Activated gamma-delta T cell treated with anti-CD3 and anti-CD28 coated beads, Interleukin-2, amount 50 U/mL, for 16 hours (primary cell): Measurements from ENCODE around the gene SRC.

Source experiments
- DNase-seq: peaks from one replicate; pipeline ENCODE4 v3.0.0-alpha.2; 2020; ENCODE audit warnings: low read depth

SRC gene

DNA sequence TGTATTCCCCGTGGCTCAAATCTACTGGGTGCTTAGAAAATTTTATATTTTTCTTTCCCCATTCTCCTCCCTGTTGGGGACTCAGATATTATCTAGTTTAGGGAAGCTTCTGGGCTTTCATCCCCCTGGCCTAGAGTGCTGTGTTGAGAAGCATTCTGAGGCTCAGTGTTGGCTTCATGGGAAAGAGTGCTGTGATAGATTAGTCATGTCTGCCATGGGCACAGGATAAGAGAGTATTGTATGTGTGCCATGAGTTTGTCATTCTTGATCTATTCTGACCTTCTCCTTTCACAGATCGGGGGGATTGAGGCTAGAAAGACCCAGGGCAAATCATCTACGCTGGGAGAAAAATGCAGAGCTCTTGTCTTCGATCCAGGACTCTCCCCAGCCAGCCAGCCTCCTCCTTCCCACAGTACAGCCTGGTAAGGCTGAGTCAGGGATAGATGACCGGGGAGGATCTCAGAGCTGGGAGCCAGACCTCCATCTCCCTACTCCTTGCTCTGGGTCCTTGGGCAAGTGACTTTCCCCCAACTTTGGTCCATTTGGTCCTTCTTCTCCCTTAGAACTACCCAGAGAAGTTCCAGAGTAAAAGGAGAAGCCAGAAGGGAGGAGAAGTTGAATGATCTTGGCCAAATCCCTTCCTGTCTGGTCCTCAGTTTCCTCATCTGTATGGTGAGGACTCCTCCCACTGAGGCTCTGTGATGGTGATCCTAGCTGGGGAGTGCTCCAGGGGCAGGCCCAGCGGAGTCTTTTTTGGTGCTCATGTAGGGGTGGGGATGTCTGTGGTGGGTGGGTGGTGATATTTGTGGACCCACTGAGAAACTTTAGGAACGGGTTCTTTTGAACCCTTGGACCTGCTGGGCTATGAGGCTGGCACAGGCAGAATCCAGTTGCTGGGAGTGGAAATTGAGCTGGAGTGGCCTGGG lies 5.0 kb downstream of the SRC start:
- DNase-seq: no peak

DNA sequence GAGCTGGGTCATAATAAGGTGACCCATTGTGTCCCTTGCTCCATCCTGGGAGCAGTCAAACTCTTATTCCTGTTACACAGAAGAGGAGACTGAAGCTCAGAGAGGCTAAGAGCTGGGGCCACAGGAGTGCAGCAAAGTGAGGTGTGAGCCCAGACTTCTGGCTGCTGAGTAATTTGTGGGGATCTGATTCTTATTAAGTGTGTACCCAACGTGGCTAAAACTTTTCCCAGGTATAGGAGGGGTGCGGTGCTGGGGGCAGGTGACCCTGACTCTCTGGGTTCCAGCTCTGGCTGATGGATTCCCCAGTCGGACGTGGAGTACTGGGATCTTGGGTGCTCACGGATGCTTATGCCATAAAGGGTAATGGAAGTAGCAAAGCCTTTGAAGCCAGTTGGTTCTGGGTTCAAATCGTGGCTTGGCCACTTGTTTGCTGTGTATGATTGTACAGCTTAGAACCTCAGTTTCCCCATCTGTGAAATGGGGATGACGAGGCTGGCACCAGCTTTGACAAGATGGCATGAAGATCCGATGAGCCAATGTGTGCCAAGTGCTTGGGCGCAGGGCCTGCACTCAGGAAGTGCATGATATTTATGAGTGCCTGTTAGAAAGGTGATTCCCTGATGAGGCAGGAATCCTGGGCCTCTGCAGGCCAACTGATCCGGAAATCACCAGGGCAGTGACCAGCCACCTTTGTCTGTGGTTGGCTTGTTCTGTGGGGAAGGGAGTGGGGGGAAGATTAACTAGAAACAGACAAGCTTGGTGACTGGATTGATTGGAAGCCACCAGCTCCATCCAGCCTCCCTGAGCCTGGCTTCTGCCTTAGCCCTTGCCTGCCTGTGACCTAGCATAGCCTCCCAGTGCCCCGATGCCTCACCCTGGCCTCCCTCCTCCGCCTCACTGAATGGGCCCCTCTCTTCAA lies 6.0 kb downstream of the SRC start:
- no peak for DNase-seq

DNA sequence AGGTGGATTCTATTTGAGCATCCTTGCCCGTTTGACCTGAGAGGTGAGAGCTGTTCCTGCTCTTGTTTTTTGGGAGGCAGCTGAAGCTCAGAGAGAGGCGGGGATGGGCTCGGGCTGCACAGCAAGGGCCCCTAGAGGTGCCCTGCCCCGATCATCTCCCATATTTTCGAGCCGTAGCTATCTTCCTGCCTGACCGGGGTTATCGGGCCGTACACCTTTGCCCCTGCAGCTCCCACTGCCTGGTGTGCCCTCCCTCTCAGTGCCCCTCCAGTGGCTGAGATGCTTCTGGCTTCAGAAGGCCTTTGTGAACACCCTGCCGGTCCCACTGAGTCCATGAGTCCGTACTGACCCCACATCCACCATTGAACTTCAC lies 6.7 kb downstream of the SRC start:
- DNase-seq: no peak

DNA sequence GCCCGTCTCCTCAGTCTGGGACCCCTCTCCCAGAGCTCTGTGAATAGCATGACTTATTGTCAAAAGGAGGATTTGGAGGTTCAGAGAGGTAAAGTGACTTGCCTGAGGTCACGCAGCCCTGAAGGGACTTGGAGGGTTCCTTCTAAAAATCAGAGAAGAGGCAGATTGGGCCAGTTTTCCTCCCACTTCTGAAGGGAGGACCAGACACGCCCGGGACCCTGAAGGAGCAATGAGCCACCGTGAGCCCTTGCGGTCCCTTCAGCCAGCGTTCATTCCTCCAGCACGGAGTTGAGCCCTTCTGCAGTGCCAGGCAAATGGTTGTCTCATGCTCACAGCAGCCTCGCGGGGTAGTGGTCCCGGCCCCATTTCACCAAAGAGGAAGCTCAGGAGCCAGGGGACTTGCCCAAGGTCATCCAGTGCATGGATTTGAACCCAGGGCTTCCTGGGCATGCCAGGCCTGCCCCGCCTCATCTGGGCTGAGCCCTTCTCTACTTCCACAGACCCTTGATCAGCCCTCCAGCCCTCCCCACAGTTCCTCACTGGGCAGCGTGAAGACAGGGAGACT lies 7.4 kb downstream of the SRC start:
- no peak for DNase-seq

DNA sequence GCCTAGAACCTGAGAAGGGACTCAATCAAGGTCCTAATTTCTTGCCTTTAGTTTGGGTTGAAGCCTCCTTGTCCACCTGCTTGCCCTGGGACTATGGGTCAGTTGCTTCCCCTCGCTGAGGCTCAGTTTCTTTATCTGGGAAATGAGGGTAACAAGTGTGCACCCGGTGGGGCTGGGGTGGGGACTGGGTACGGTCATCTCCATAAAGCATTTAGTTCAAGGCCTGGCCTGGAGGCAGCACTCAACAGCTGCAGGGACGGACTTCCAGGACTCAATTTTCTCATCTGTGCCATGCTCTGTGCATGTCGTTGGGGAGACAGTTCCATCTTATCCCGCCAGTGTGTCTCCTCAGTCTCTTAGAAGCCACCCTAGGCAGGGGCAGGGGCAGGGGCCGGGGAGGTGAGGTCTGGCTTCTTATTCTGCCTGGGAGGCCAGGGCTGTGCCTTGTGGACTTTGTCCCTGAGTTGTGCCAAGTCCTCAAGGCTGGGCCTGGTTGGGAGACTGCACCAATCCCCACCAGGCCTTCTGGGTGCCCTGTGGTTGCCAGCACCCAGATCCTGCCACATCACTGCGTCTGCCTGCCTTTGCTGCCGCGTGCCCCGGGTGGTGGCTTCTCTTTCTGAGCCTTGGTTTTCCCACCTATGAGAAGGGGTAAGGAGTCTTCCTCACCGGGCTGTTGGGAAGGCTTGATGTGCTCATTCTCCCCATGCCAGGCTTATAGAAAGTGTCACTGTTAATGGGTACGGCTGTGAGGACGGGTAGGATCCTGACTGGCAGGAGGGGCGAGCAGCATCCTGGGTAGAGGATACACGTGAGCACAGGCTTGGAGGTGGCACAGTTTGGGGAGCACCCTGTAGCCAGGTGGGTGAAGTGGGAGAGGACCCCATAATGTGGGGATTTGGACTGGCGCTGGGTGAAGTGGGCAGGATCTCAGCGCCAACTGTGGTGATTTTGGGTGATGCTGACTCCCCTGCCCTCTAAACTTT lies 8.6 kb downstream of the SRC start:
- no peak for DNase-seq

DNA sequence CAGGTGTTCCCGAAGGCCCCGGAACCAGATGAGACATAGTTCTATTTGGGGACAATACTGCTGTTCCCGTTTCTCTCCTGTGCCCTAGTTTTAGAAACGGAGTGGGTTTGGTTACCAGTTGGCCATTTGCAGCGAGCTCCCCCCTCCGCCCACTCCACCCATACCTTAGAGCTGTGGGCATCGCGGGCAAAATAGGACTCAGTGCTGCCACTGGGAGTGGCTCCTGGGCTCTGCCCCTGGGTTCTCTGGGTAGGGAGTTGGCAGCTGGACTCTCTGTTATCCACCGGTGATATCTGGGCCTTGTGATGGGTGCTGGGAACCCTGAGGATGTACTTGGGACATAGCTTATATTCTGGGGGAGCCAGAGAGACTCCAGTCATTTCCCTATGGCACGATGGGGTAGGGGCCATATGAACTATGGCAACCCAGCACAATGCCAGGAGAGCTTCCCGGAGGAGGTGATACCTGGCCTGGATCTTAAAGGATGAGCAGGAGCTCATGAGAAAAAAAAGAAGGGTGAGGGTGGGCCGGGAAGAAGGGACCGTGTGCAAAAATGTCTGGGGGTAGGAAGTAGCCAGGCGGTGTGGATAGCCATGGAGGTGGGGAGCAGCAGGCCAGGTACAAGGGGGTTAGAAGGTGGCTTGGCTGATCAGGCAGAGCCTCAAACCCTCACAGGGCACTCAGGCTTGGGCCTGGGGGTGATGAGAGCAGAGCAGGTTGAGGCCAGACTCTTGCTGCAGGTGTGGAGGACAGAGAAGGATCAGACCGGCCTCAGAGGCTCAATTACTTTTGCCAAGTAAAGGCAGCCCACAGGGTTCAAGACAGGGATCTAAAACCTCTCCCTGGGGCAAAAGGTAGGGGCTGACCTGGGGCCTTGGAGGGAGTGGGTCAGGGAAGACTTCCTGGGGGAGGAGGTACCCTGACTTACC lies 9.6 kb downstream of the SRC start:
- no peak for DNase-seq

DNA sequence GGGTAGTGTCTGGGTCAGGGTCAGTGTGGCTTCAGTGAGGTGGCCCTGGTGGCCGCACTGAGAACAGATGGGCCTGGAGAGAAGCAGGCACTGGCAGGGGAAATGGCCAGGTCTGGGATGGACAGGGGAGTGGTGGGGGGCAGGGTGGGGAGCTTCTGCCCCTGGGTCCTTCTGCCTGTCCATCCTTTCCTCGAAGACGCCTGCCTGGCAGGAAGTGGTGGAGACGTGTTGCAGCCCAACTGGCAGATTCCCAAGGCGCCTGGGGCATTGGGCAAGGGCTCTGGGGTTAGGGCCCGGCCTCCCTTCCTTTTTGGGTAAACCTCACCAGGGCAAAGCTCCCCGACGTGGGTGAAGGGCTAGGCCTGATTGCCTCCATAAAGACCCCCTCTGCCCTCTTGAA lies 10.4 kb downstream of the SRC start:
- DNase-seq: no peak

DNA sequence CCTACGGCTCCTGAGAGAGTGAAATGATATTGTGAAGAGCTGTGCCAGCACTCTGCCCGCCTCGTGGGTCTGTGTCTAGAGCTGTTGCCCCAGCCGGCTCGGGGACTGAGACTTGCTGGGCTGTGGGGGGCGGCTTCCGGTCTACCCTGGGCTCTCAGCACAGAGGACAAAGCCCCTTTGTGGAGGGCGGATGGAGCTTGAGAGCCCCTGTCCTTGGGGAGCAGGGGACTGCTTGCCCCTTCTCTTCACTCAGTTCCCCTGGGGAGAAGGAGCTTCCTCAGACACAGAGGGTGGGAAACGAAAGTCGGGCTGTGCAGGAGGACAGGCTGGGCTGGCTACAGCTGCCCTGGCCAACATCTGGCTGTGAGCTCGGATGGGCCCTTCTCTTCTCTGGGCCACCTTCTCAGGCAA lies 11.0 kb downstream of the SRC start:
- no peak for DNase-seq

DNA sequence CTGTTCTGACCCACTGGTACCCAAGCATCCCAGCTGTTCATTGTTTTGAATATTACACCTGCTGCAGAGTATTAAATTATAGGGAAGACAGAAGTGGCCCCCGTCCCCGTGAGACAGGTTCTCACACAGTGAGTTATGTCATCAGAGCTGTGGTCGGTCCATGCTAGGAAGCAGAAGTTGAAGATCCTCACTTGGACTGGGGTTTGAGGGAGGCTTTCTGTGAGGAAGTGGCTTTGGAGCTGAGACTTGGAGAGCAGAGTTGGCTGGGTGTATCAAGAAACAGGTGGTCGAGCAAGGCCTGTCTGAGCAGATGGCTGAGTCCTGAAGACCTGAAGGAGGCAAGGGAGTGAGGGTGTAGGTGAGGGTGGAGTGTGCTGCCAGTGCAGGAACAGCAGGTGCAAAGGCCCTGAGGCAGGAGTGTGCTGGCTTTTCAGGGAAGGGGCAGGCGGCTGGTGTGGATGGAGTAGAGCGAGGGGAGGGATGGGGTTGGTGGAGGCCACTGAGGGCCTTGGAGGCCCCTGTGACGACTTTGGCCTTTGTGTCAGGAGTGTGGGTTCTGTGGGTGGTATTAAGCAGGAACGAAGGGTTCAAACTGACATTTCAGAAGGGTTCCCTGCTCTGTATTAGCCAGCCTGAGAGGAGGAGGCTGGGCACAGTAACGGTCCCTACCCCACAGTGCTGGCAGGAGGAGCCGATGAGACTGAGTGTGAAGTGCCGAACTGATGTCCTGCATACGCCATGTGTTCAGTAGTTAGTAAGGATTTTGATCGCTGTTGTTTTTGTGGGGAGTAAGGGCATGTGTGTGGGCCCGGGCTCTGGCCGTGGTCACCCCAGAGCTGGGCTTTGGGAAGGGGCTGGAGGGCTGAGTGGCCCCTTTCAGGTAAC lies 11.8 kb downstream of the SRC start:
- DNase-seq: no peak

DNA sequence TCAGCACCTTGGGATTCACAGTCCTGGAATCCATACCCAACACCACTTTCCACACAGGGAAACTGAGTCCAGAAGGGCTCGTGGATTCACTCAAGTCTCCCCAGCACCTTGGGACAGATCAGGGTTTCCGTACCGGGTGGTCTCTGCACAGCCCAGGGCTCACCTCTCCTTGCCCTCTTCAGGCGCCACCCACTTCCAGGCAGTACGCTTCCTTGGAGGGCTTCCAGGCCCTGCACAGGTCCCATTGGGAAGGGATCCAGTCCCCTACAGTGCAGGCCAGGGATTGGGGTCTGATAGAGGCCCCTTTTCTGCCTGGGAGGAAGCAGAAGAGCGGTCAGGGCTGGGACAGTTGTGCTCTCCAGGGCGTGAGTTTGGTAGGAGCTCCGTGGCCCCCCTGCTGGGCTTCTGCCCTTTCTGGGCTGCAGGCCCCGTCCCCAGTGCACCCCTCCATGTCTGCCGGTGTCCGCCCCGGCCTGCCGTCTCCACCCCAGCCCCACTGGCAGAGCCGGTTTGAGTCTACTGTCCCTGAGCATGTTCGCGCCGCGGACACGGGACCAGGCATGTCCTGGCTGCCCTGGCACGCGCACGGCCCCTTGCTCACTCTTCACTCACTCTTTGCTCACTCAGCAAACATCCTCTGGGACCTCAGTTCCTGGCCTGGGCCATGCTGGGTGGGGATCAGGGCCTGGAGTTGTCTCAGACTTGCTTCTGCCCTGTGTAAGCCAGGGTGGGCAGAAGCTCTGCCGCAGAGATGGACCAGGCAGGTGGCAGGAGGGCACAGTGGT lies 12.6 kb downstream of the SRC start:
- no peak for DNase-seq

DNA sequence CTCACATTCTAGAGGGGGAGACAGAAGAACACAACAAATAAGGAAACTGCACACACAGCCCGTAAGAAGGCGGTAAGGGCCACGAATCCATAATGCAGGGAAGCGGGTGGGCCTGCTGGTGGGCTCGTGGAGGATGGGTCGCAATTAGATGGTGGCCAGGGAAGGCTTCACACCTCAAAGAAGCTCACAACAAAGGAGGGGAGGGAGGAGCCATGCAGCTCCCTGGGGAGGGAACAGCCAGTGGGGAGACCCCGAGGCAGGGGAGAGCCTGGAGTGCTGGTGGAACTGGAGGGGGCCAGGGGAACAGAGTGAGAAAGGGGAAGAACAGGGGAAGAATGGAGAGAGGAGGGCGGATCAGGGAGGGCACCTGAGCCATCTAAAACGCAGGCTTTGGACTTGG lies 13.4 kb downstream of the SRC start:
- DNase-seq: no peak

DNA sequence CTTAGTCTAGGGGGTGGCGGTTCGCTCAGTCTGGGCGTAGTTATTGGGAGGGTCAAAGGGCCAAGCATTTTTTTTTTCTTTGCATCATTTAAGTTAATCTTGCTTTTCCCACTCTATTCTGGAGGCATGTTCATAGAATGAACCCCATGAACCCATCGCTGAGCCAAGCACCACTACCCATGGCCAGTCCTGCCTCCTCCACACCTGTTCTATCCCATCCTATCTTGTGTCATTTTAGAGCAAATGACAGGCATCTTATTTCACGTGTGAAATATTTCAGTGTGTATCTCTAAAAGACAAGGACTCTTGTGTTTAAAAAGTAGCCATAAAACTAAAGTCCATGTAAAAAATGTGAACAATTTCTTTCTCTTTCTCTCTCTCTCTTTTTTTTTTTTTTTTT lies 13.9 kb downstream of the SRC start:
- DNase-seq: no peak

DNA sequence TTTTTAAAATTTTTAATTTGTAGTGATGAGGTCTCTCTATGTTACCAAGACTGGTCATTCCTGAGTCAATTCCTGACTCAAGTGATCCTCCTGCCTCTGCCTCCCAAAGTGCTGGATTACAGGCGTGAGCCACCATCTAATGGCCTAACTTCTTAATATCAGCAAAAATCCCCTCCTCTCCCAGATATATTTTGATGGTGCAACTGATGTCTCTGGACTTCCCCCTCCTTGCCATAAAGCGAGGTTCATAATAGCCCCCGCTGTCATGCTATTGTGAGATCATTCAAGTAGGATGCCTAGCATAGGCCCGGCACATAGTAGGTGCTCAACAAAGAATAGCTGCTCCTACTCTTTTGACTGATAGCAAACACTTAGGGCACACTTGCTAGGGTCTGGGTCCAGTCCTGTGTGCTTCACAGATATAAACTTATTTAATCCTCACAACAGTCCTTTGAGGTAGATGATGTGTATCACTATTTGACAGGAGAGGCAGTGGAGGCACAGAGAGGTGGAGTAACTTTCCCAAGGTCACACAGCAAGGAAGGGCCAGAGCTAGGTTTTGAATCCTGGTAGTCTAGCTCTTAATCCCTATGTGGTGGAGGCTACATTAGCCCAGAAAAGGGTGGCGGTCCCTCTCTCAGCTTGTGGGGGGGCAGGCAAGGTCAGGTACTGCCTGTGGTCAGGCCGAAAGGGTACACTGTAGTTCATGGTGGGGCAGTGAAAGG lies 14.6 kb downstream of the SRC start:
- DNase-seq: no peak

DNA sequence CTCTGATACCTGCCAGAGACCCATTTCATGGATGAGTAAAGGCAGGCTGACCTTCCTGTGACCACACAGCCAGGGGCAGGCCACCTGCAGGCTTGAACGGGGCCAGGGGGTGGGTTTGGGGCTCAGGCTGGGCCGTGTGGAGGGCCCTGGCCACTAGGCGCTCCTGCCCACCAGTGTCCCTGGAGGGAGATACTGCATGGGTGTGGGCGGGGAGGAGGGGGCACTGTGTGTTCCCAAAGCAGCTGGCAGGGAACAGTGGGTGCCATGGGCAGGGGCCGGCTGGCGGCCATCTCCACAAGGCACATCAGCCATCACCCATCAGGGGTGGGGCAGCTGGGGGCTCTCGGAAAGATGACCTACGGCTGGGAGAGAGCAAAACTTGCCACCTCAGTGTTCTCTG lies 15.4 kb downstream of the SRC start:
- no peak for DNase-seq

DNA sequence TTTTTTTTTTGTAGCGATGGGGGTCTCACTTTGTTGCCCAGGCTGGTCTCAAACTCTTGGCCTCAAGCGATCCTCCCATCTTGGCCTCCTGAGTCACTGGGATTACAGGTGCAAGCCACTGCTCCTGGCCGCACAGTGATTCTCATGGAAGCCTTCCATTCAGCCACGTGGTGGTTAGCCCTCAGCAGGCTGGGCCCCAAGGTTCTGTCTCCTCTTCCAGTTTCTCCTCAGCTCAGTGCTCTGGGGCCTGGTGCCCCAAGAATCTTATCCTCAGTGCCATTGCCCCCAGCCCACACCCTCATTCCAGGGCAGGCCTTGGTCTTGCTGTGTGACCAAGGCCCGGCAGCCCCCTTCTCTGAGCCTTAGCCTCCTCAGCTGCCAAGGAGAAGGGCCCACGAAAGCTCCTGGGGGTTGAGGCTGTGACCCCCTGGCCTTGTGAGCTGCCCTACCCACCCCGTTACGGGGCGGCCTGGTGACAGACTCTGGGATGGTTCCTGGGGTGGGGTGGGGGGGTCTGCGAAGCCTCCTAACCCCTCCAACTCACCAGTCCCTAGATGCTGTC lies 16.4 kb downstream of the SRC start:
- no peak for DNase-seq

DNA sequence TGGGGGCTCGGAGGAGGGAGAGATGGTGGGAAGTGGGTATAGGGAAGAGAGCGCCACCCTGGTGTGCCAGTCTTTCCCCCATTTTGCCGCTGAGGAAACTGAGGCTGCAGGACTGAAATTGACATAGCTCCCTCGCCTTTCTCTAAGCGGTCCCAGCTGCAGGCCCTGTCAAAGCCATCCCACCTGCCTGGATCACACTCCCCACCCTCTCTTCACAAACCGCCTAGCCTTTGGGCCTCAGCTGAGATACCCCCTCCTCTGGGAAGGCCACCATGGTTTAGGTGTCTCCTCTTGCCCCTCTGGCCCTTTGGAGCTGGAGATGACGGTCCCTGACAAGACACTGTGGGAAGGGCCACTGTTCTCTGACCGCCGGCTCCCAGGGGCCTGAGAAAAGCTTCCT lies 16.9 kb downstream of the SRC start:
- no peak for DNase-seq

DNA sequence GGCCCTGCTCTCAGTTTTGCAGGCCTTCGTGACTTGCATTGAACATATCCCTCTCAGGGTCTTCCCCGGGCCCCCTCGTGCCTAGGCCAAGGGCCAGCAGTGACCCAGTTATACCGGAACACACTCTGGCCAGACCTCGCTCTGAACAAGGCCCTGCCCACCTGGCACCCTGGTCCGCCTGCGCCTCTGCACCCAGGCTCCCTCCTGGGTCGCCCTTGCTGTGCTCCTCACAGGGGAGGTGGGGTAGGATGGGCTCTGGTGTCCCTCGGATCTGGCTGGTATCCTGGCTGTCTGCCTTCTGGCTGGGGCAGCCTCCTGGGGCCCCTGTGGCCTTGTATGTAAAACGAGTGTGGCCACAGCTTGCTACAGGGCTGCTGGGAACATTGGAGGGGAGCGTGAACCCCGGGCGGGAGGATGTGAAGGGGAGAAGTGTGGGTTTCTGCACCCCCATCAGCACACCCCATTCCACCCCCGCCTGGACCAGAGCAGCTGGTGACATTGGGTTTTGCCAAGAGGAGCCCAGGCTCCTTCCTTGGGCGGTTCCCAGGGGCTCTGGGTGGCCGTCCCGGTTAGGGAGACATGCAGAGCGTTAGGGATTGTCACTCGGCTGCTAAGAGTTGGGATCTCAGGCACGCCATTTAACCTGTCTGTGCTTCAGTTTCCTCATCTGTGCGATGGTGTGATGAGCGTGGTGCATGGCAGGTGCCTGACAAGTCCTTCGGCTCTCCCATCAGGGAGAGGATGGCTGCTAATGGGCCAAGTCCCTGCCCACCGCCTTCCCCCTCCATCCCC lies 17.5 kb downstream of the SRC start:
- DNase-seq: no peak
